Endothelial cell of umbilical vein (primary cell): ENCODE data around the gene ARHGAP22. TPM values are rescaled to one million over a fixed set of nuclear protein-coding genes. Genes with fewer than 3 reads are reported as not detected.

Experiments
- BruUV-seq: library from RNA; stranded (reverse); fragments of 400-500 nt; replicated peaks from 2 replicates; lab custom pipeline; 2021; lab: Mats Ljungman, UMichigan
- CTCF ChIA-PET: fragments of 300-600, 350-600 bp; sonication (Branson Sonifier 250); formaldehyde crosslinking; loops from one replicate; lab custom pipeline; 2021; ENCODE audit warnings: antibody characterized with exemption, inconsistent platforms; lab: Charles Lee
- POLR2A ChIA-PET: fragments of 300-600, 350-600 bp; sonication (Branson Sonifier 250); formaldehyde crosslinking; loops from one replicate; lab custom pipeline; 2021; ENCODE audit warnings: antibody characterized with exemption, inconsistent platforms; lab: Charles Lee
- DNase-seq: peaks from one replicate; pipeline ENCODE4 v3.0.0-alpha.2; 2011; ENCODE audit warnings: low read depth, low spot score
- FAIRE-seq: peaks from 2 replicates; lab custom pipeline; 2011; peaks lifted over from hg19 to GRCh38; lab: Jason Lieb, UNC
- H2AFZ ChIP-seq: 2 replicates; pipeline ENCODE4 v1.6.0; 2012; ENCODE audit warnings: low read depth, low read length, control low read depth, inconsistent platforms
- H3K27ac ChIP-seq: 2 replicates; pipeline ENCODE4 v1.5.1; 2011; ENCODE audit warnings: low read depth, mild to moderate bottlenecking, control low read depth, low read length, moderate library complexity; ENCODE audit not compliant: insufficient read depth
- H3K27me3 ChIP-seq, 2 experiments: 2 replicates each; pipeline versions ENCODE4 v1.6.0 to v1.6.1; 2011; ENCODE audit warnings: low read length in 2 of 2, mixed read lengths in 1 of 2; ENCODE audit not compliant: control insufficient read depth in 2 of 2, insufficient read depth in 2 of 2
- H3K36me3 ChIP-seq, 2 experiments: 2 replicates in 1 of 2; 3 replicates in 1 of 2; pipeline ENCODE4 v1.5.1; 2011; ENCODE audit warnings: low read length in 2 of 2, mild to moderate bottlenecking in 1 of 2, moderate library complexity in 1 of 2; ENCODE audit not compliant: control insufficient read depth in 2 of 2, insufficient read depth in 2 of 2; ENCODE audit errors: extremely low read depth in 1 of 2
- H3K4me1 ChIP-seq: 3 replicates; pipeline ENCODE4 v1.5.1; 2011; ENCODE audit warnings: mild to moderate bottlenecking, low read length; ENCODE audit not compliant: control insufficient read depth, insufficient read depth; ENCODE audit errors: extremely low read depth
- H3K4me2 ChIP-seq: 2 replicates; pipeline ENCODE4 v1.6.1; 2011; ENCODE audit warnings: low read length, control low read depth, mixed read lengths; ENCODE audit not compliant: insufficient read depth
- H3K4me3 ChIP-seq, 3 experiments: fragments of 200-600 bp in 1 of 3; sonication (generic), shearing (Covaris generic) in 1 of 3; replicated peaks in 1 of 3; 2 replicates each; pipeline ENCODE4 v1.5.1; 2011 to 2016; ENCODE audit warnings: control low read depth in 3 of 3, low read length in 3 of 3, mild to moderate bottlenecking in 2 of 3, inconsistent platforms in 1 of 3, low read depth in 1 of 3, moderate library complexity in 1 of 3; ENCODE audit not compliant: insufficient read depth in 1 of 3
- H3K79me2 ChIP-seq: 2 replicates; pipeline ENCODE4 v1.6.0; 2012; ENCODE audit warnings: low read length, inconsistent platforms; ENCODE audit not compliant: control insufficient read depth, insufficient read depth
- H3K9ac ChIP-seq: replicated peaks from 2 replicates; pipeline ENCODE3; 2011; ENCODE audit warnings: low read length, control low read depth; ENCODE audit not compliant: insufficient read depth; ENCODE audit errors: extremely low read depth
- H3K9me1 ChIP-seq: replicated peaks from 3 replicates; pipeline ENCODE4 v1.6.0; 2011; ENCODE audit warnings: mild to moderate bottlenecking, low read length; ENCODE audit not compliant: control insufficient read depth, insufficient read depth; ENCODE audit errors: extremely low read depth
- H3K9me3 ChIP-seq: replicated peaks from 2 replicates; pipeline ENCODE4 v1.5.1; 2012; ENCODE audit warnings: low read length, inconsistent platforms; ENCODE audit not compliant: control insufficient read depth, insufficient read depth
- H4K20me1 ChIP-seq: replicated peaks from 2 replicates; pipeline ENCODE3; 2011; ENCODE audit warnings: mild to moderate bottlenecking, low read length; ENCODE audit not compliant: control insufficient read depth, insufficient read depth; ENCODE audit errors: extremely low read depth
- EZH2 ChIP-seq: IDR thresholded peaks from 2 replicates; pipeline ENCODE4 v1.6.1; 2012; ENCODE audit warnings: borderline replicate concordance, low read depth, mild to moderate bottlenecking, moderate library complexity, low read length, inconsistent platforms; ENCODE audit not compliant: severe bottlenecking
- FOS ChIP-seq: IDR thresholded peaks from 2 replicates; pipeline ENCODE4 v1.6.1; 2011; ENCODE audit warnings: mild to moderate bottlenecking, low read length, moderate library complexity, borderline replicate concordance; ENCODE audit not compliant: insufficient read depth
- GATA2 ChIP-seq: IDR thresholded peaks from 2 replicates; pipeline ENCODE4 v1.7.0; 2011; ENCODE audit warnings: low read depth, mild to moderate bottlenecking, moderate library complexity, mixed read lengths, low read length; ENCODE audit not compliant: insufficient read length, insufficient read depth
- JUN ChIP-seq: IDR thresholded peaks from 2 replicates; pipeline ENCODE4 v1.6.1; 2011; ENCODE audit warnings: borderline replicate concordance, low read depth; ENCODE audit not compliant: insufficient read length, insufficient read depth
- MYC ChIP-seq: IDR thresholded peaks from one replicate; pipeline ENCODE4 v1.6.1; 2011; ENCODE audit warnings: mild to moderate bottlenecking, low read depth, low read length
- POLR2A ChIP-seq: IDR thresholded peaks from 2 replicates; pipeline ENCODE4 v1.6.1; 2012; ENCODE audit warnings: low read depth, mild to moderate bottlenecking, control low read depth, low read length
- POLR2AphosphoS5 ChIP-seq: IDR thresholded peaks from 2 replicates; pipeline ENCODE4 v1.6.1; 2012; ENCODE audit warnings: low read depth, mild to moderate bottlenecking, control low read depth, low read length, moderate library complexity; ENCODE audit not compliant: insufficient read depth
- dilution Hi-C: fragments of 300-500 bp; cut with MboI; formaldehyde crosslinking; loops from one replicate; pipeline ENCODE4 v1.15.0; 2019; ENCODE audit warnings: low sequenced_read_pairs; ENCODE audit not compliant: extremely low pct_ligation_motif_present
- intact Hi-C: fragments of 100-400 bp; cut with micrococcal nuclease; formaldehyde crosslinking; loops from one replicate; pipeline ENCODE4 v1.10.0; 2022
- polyA plus RNA-seq, 4 experiments: library from polyadenylated mRNA; depleted of rRNA in 3 of 4; stranded (reverse) in 3 of 4; unstranded in 1 of 4; fragments of >200 nt; gene quantifications; 2 replicates each; pipeline versions ENCODE4 v1.2.1 to v1.2.3, GENCODE V29; 2011 to 2012; ENCODE audit warnings: missing spikeins in 1 of 4
- total RNA-seq: library from RNA; stranded (reverse); gene quantifications from 2 replicates; pipeline ENCODE4 v1.2.3, GENCODE V29; 2021
- TF ChIP-seq, protein P1 (sequence below): IDR thresholded peaks from 2 replicates; pipeline ENCODE4 v1.6.1; 2011; ENCODE audit not compliant: insufficient read depth, insufficient read length
- TF ChIP-seq, protein P2 (sequence below), 2 donors: IDR thresholded peaks; 1 replicate in 1 of 2; 2 replicates in 1 of 2; pipeline ENCODE4 v1.5.1; 2011; ENCODE audit warnings: low read length in 2 of 2, mild to moderate bottlenecking in 2 of 2, moderate library complexity in 2 of 2, control low read depth in 1 of 2, inconsistent platforms in 1 of 2, low read depth in 1 of 2; ENCODE audit not compliant: insufficient read depth in 1 of 2; ENCODE audit errors: extremely low read depth in 1 of 2

Gene ARHGAP22
- total and polyA plus RNA-seq, 2 donors (not counting 3 experiments of a cell fraction or from before 2014, with no cell fraction given) = 8.6 to 50.3 TPM

DNA sequence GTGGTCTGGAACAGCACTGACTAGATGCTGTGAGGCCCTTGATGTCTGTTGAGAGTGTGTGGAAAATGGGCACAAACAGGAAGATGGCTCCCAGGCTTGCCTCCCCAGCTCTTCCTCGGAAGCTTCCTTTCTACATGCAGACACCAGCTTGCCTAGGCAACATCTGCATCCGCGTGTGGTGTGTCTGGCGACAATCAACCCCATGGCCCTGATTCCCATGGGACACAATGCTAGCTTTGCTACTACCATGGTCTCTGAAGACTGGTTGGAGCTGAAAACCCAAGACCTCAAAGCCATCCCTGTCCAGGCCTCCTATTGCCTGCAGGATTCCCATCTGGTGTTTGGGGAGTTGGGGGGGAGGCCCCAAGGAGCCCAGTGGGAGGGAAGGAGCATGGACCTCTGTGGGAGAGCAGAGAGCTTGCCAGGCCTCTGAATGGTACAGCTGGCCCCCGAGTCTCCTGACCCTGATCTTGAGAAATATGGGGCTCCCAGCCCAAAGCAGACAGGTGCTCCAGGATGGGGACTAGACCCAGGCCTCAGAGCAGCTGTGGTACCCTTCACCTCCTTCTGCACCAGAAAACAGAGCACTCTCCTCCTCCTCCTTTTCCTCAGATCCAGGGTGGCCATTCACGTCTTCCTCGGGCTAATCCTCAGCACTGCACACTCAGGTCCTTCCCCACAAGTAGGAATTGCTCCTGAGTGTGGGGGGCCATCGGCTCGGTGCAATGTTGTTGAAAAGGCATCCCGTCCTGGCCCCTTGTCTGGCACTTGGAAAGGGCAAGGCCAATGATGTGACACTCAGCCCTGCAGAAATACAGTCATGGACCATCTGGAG is 57.6 kb downstream of the ARHGAP22 start:
- H2AFZ ChIP-seq = no peak overlapping the region
- BruUV-seq = no TSS peak

More for the DNA sequence above, 57.6 kb downstream of the ARHGAP22 start:
- H4K20me1 ChIP-seq = no peaks in the 10 kb centered on the region
- DNase-seq = no peak
- H3K27me3 ChIP-seq = no peaks in the 10 kb centered on the region
- H3K4me1 ChIP-seq = peaks cover 31% of the 10 kb centered on the region
- H3K36me3 ChIP-seq = peaks cover 4 to 6% of the 10 kb centered on the region in 2 experiments
- POLR2A ChIA-PET = no interaction called here
- CTCF ChIA-PET = interaction anchor here (1.2 to 16.9 kb wide), 6 partner anchors 13 to 185 kb away, joined by 3 to 445 read pairs (median 6); no protein-coding TSS in a partner anchor
- TF ChIP-seq, protein P1, sequence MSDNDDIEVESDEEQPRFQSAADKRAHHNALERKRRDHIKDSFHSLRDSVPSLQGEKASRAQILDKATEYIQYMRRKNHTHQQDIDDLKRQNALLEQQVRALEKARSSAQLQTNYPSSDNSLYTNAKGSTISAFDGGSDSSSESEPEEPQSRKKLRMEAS = no peak
- no peak for TF ChIP-seq JUN
- TF ChIP-seq EZH2 = no peak
- TF ChIP-seq, protein P2, sequence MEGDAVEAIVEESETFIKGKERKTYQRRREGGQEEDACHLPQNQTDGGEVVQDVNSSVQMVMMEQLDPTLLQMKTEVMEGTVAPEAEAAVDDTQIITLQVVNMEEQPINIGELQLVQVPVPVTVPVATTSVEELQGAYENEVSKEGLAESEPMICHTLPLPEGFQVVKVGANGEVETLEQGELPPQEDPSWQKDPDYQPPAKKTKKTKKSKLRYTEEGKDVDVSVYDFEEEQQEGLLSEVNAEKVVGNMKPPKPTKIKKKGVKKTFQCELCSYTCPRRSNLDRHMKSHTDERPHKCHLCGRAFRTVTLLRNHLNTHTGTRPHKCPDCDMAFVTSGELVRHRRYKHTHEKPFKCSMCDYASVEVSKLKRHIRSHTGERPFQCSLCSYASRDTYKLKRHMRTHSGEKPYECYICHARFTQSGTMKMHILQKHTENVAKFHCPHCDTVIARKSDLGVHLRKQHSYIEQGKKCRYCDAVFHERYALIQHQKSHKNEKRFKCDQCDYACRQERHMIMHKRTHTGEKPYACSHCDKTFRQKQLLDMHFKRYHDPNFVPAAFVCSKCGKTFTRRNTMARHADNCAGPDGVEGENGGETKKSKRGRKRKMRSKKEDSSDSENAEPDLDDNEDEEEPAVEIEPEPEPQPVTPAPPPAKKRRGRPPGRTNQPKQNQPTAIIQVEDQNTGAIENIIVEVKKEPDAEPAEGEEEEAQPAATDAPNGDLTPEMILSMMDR (IDR thresholded peaks at IDR 0.05; ENCODE audit: extremely low read depth in 1 of 2, insufficient read depth in 1 of 2, low read depth in 1 of 2, low read length in 2 of 2) = no peak
- no peak for TF ChIP-seq FOS
- TF ChIP-seq POLR2AphosphoS5 = no peak
- TF ChIP-seq GATA2 = no peak
- no peak for TF ChIP-seq MYC
- TF ChIP-seq POLR2A = no peak
- dilution Hi-C loops = no loop called here
- no peak for FAIRE-seq
- H3K9me3 ChIP-seq = no peaks in the 10 kb centered on the region
- no peak overlapping the region for H3K9ac ChIP-seq
- H3K9me1 ChIP-seq = no peaks in the 10 kb centered on the region
- peaks cover 20% of the 10 kb centered on the region for H3K79me2 ChIP-seq
- intact Hi-C loops = no loop called here
- no peak overlapping the region for H3K27ac ChIP-seq
- H3K4me3 ChIP-seq = no peak overlapping the region
- H3K4me2 ChIP-seq = no peak overlapping the region
